ENCODE results near the gene EFNA2. TPM values are rescaled to one million over a fixed set of nuclear protein-coding genes. Genes with fewer than 3 reads are reported as not detected.
"Not testable (repeated sequence)": the region's sequence is repeated elsewhere in the genome, so short reads cannot be mapped to it uniquely, and the experiment has no call there.

Gene EFNA2
- total RNA-seq, 2 experiments from 2014 or later, result not detected

GRCh38 chr19:1243768-1244692 is 41.6 kb upstream of the EFNA2 start:
- ChIA-PET CTCF (interaction anchor here (0.6 to 5.3 kb wide), 37 partner anchors 9 to 381 kb away, joined by 3 to 412 read pairs (median 5); partner anchors contain the start of genes CIRBP, FAM174C, MED16 and NDUFS7), POLR2A (interaction anchor here (0.7 to 6.9 kb wide), 18 partner anchors 9 to 654 kb away, joined by 3 to 266 read pairs (median 4); partner anchors contain the start of genes ARHGAP45, CIRBP, EFNA2 and FAM174C)
- Mint-ChIP-seq H3K36me3 (ENCODE audit: low read depth) (peaks cover 2% of the 10 kb centered on the region), H3K4me1 (peaks cover 38% of the 10 kb centered on the region), H3K27ac (peak overlapping the region; percentile 89), H3K4me3 (peak overlapping the region; percentile 61), H3K27me3 (peaks cover 5% of the 10 kb centered on the region), H3K9me3 (no peaks in the 10 kb centered on the region)
- peak; percentile 88 for DNase-seq

DNA sequence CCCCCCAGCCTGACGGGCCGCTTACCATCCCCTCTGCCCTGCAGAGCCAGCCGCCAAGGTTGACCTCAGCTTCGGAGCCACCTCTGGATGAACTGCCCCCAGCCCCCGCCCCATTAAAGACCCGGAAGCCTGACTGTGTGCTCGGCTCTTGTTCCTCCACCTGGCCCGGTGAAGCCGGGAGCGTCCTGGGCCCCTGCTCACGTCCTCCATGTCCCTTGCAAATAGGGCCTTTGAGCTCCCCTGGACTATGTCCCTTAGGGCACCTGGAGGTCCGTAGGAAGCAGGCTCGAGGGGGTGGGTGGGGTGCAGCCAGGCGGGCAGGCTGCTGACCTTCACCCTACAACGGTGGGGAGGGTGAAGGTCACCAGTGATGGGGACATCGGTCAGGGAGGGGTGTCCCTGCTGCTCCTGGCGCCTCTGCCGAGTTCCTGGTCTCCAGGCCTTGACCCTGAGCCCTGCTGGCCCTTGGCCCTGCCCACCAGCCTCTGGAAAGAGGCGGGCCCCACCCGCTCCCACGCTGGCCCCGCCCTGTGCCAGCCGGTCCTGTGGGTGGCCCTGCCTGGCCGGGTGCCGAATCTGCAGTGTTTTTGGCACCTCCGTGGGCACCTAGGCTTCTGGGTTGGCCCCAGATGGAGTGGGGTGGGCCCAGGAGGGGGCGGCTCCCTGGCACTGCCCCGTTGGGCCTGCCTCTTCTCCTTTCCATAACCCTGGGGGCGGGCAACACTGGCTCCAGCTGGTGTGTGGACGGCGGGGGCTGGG is 40.8 kb upstream of the EFNA2 start:
- no peaks in the 10 kb centered on the region for H3K27me3 Mint-ChIP-seq
- CTCF ChIA-PET, result interaction anchor here (0.6 to 5.3 kb wide), 35 partner anchors 8 to 382 kb away, joined by 3 to 412 read pairs (median 5); partner anchors contain the start of genes CIRBP, FAM174C, MED16 and NDUFS7

DNA sequence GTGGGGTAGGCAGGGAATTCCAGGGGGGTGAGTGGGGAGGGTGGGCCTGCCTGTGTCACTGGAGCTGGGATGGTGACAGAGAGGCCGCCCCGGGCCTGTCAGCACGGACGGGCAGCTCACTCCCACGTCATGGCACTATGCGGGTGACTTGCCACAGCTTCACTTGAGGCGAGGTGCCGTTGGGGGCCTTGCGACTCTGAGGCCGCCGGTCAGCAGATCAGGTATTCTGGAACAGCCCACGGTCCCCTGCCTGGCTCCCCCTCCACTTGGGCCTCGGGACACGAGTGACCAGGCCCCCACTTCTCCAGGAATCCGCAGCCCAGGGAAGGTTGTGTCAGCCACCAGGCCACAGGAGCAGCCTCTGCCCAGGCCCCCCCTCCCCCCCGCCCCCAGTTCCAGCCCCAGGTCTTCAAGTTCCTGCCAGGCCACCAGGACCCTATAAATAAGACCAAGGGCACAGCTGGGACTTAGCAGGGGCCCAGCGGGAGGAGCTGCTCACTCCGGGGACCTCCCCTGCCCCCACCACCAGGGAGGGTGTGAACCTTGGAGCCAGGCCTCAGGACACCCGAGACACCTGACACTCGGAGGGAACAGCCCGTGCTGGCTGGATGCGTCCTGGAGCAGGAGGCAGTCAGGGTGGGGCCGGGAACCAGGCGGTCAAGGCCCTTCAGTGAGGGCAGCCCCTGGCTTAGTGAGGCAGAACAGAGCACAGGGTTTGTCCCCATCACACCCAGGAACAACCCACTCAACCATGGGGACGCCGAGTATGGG is 40.0 kb upstream of the EFNA2 start:
- Mint-ChIP-seq H3K4me1 (peaks cover 36% of the 10 kb centered on the region), H3K4me3 (no peak overlapping the region), H3K27ac (no peak overlapping the region), H3K9me3 (no peaks in the 10 kb centered on the region), H3K27me3 (no peaks in the 10 kb centered on the region), H3K36me3 (ENCODE audit: low read depth) (peaks cover 5% of the 10 kb centered on the region)
- ChIA-PET POLR2A (interaction anchor here (3.7 to 6.9 kb wide), 2 partner anchors 16 to 22 kb away, joined by 27 to 266 read pairs; partner anchors contain the start of gene CIRBP), CTCF (interaction anchor here (1.0 to 5.3 kb wide), 4 partner anchors 19 to 107 kb away, joined by 3 to 412 read pairs (median 18); partner anchors contain the start of genes CIRBP and FAM174C)
- no peak for DNase-seq

More for the DNA sequence above, 40.8 kb upstream of the EFNA2 start:
- DNase-seq, result no peak
- Mint-ChIP-seq H3K4me3 (peak overlapping the region; percentile 61), H3K9me3 (no peaks in the 10 kb centered on the region), H3K36me3 (ENCODE audit: low read depth) (peaks cover 5% of the 10 kb centered on the region), H3K4me1 (peaks cover 38% of the 10 kb centered on the region), H3K27ac (peak overlapping the region; percentile 89)
- POLR2A ChIA-PET, result interaction anchor here (0.7 to 6.9 kb wide), 17 partner anchors 8 to 653 kb away, joined by 3 to 266 read pairs (median 4); partner anchors contain the start of genes ARHGAP45, CIRBP, EFNA2 and FAM174C

DNA sequence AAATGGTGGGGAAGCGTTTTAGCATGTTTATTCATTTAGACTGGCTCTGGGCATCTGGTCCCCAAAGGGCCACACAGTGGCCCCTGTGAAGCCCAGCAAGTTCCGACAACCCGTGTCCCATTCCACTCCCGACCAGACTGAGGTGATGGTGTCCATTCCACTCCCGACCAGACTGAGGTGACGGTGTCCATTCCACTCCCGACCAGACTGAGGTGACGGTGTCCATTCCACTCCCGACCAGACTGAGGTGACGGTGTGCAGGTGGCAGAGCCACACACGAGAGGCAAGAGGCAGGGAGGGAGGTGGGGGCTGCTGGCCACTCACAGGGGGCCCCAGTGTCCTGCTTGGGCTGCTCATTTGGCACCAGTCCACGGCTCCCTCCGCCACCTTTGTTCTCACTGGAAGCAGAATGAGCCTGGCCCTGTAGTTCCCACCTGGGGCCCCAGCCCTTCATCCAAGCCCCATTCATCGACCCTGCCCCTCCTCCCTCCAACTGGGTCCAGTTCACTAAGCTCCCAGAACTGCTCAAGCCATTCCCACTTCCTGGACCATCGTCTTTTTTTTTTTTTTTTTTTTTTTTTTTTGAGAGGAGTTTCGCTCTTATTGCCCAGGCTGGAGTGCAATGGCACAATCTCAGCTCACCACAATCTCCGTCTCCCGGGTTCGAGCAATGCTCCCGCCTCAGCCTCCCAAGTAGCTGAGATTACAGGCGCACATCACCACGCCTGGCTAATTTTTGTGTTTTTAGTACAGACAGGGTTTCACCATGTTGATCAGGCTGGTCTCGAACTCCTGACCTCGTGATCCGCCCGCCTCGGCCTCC is 39.2 kb upstream of the EFNA2 start:
- not testable (repeated sequence) for DNase-seq; H3K9me3 Mint-ChIP-seq; H3K27me3 Mint-ChIP-seq; H3K36me3 Mint-ChIP-seq (ENCODE audit: low read depth); H3K27ac Mint-ChIP-seq; H3K4me3 Mint-ChIP-seq
- H3K4me1 Mint-ChIP-seq, result peaks cover 28% of the 10 kb centered on the region
- CTCF ChIA-PET, result interaction anchor here (0.7 to 5.3 kb wide), 2 partner anchors 18 to 269 kb away, joined by 3 to 412 read pairs; partner anchors contain the start of gene CIRBP
- POLR2A ChIA-PET, result interaction anchor here (3.7 to 6.9 kb wide), 2 partner anchors 15 to 21 kb away, joined by 27 to 266 read pairs; partner anchors contain the start of gene CIRBP

DNA sequence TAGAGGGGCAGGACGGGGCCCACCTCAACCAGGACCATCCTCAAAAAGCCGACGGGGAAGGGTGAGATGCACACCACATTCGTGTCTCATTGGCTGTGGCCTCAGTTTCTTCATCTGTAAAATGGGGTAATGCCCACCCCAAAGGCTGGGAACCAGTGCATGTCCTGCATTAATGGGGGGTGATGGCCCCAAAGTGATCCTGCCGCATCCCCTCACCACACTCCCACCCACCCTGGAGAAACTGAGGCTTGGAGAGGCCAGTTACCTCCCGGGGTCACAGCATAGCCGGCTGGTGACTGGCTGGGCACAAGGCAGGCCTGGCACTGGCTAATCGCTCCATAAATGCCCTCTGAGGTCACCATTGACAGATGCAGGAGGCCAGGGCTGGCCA is 37.9 kb upstream of the EFNA2 start:
- peaks cover 17% of the 10 kb centered on the region for H3K36me3 Mint-ChIP-seq (ENCODE audit: low read depth)
- peak overlapping the region; percentile 54 for H3K27ac Mint-ChIP-seq
- DNase-seq, result no peak
- H3K27me3 Mint-ChIP-seq, result no peaks in the 10 kb centered on the region
- no peaks in the 10 kb centered on the region for H3K9me3 Mint-ChIP-seq
- CTCF ChIA-PET, result interaction anchor here (5.3 kb wide), 1 partner anchor 17 kb away, joined by 412 read pairs; the partner anchor contains the start of gene CIRBP
- POLR2A ChIA-PET, result interaction anchor here (1.6 kb wide), 1 partner anchor 19 kb away, joined by 12 read pairs; no protein-coding TSS in a partner anchor
- no peak overlapping the region for H3K4me3 Mint-ChIP-seq
- peaks cover 19% of the 10 kb centered on the region for H3K4me1 Mint-ChIP-seq

DNA sequence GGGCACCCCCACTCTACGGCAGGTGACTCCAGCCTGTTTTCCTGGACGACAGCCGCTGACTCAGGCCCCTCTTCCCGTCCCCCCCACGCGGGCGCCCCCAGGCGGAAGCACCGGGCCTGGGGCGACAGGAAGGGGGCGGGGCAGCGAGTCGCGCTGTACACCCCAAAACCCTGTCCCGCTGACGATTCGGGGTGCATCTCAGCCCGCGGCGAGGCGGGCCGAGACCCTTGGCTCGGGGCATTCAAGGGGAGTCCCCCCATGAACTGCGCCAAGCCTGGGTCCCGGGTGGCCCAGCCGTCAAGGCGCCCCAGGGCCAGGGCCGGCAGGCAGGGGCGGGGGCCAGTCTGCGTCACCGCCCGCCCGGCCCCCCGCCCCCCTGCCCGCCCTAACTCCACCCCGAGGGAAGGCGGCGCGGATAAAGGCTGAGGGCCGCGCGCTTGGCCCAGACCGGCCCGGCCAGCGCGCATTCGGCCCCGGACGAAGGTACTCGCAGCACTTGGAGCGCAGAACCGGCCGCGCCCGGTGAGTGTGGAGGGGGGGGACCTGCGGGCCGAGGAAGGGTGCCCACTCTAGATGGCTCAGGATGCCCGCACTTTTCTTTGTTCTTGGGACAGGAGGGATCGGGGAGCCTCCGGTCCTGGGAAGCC is 37.4 kb upstream of the EFNA2 start, which contains the start of gene MIDN:
MIDN (plus strand) TSS at position 445 of the 647 bp plus-strand sequence. CDS start 1,714 bp downstream, outside the sequence.
- H3K27me3 Mint-ChIP-seq, result no peaks in the 10 kb centered on the region
- H3K4me1 Mint-ChIP-seq, result peaks cover 15% of the 10 kb centered on the region
- peak within 1 kb of the TSS; percentile 84 for H3K27ac Mint-ChIP-seq
- DNase-seq, result peak; percentile 75
- peaks cover 19% of the 10 kb centered on the region for H3K36me3 Mint-ChIP-seq (ENCODE audit: low read depth)
- ChIA-PET CTCF (interaction anchor here (0.5 to 1.0 kb wide), 2 partner anchors 18 to 158 kb away, joined by 3 to 4 read pairs; no protein-coding TSS in a partner anchor), POLR2A (interaction anchor here (1.0 to 1.6 kb wide), 5 partner anchors 12 to 227 kb away, joined by 3 to 12 read pairs (median 3); partner anchors contain the start of genes CIRBP, RNU6-2 and TMEM259)
- H3K9me3 Mint-ChIP-seq, result no peaks in the 10 kb centered on the region
- peak within 1 kb of the TSS; percentile 78 for H3K4me3 Mint-ChIP-seq

DNA sequence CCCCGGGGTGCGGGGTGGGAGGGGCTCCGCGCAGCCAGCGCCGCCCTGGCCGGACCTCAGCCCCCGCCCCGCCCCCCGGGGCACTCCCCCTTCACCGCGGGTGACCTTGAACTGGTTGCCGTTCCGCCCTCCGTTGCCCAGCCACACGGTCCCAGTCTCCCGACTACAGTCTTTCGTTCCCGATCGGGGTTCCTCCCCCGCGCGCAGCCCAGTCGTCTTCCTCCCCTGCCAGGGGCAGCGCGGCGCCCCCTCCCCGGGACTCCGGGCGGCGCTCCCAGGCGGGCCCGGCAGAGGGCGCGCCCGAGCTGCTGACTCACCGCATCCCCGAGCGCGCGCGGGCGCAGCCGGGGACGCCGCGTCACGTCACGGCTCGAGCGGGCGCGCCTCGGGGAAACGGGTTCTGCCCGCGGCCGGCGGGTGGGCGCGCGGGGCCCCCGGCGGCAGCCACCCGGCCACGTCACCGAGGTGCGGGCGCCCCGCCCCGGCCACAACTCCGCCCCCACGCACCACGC is 36.8 kb upstream of the EFNA2 start:
- ChIA-PET POLR2A (interaction anchor here (1.0 to 1.6 kb wide), 5 partner anchors 12 to 228 kb away, joined by 3 to 12 read pairs (median 3); partner anchors contain the start of genes CIRBP, RNU6-2 and TMEM259), CTCF (interaction anchor here (0.5 to 1.0 kb wide), 2 partner anchors 17 to 159 kb away, joined by 3 to 4 read pairs; no protein-coding TSS in a partner anchor)
- Mint-ChIP-seq H3K27ac (peak overlapping the region; percentile 84), H3K9me3 (no peaks in the 10 kb centered on the region), H3K4me1 (peaks cover 14% of the 10 kb centered on the region), H3K4me3 (peak overlapping the region; percentile 78), H3K27me3 (no peaks in the 10 kb centered on the region), H3K36me3 (ENCODE audit: low read depth) (peaks cover 23% of the 10 kb centered on the region)
- DNase-seq, result peak; percentile 84

DNA sequence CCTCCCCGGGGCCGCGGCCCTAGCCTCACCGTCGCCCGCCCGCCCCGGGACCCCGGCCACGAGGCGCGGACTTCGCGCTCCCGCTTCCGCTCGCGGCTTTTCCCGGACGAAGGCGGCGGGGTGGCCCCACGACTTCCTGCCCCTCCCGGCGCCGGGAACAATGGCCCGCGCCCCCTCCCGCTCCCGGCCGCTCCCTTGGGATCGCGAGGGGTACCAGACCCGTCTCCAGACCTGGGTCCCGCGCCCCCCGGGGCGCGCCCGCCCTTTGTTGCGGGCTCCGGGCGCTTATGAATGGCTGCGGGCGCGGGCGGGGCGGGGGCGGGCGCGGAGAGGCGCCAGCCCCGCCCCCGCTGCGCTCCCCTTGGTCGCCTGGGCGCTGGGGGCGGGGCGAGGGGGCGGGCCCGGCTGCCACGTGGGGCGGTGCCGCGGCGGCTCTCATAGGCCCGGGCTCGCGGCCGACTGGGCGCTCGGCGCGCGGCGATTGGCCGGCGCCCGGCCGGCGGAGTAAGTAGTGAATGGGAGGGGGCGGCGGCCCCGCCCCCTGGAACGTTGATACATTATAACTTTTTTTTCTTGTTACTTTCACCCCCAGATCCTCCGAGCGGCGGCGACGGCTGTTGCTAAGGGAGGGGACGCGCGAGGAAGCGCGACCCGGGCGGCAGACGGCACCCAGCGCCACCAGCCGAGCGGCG is 36.2 kb upstream of the EFNA2 start:
- H3K36me3 Mint-ChIP-seq (ENCODE audit: low read depth), result peaks cover 24% of the 10 kb centered on the region
- POLR2A ChIA-PET, result interaction anchor here (0.6 to 1.6 kb wide), 9 partner anchors 8 to 228 kb away, joined by 3 to 12 read pairs (median 3); partner anchors contain the start of genes ATP5F1D, CIRBP, RNU6-2 and TMEM259
- H3K4me1 Mint-ChIP-seq, result peaks cover 16% of the 10 kb centered on the region
- peak; percentile 97 for DNase-seq
- CTCF ChIA-PET, result interaction anchor here (1.0 kb wide), 1 partner anchor 17 kb away, joined by 3 read pairs; no protein-coding TSS in a partner anchor
- H3K4me3 Mint-ChIP-seq, result peak overlapping the region; percentile 80
- H3K27ac Mint-ChIP-seq, result peak overlapping the region; percentile 82
- no peaks in the 10 kb centered on the region for H3K27me3 Mint-ChIP-seq
- H3K9me3 Mint-ChIP-seq, result no peaks in the 10 kb centered on the region

DNA sequence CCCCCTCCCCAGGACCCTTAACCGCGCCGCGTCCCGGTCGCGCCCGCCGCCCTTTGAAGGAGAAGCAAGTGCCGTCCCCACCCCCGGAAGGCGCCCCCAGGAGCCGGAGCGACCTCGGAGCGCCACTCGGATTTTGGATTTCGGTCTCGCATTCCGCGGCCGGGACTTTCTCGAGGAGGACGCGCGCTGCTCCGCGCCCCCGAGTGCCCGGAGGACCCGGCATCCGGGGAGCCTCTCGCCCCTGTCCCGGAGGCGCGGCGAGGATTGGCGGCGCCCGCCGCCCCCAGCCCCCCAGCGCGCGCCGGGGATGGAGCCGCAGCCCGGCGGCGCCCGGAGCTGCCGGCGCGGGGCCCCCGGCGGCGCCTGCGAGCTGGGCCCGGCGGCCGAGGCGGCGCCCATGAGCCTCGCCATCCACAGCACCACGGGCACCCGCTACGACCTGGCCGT is 35.7 kb upstream of the EFNA2 start:
- H3K27ac Mint-ChIP-seq, result peak overlapping the region; percentile 82
- ChIA-PET CTCF (no interaction called here), POLR2A (interaction anchor here (0.6 to 1.0 kb wide), 4 partner anchors 9 to 229 kb away, joined by 3 to 10 read pairs (median 3); partner anchors contain the start of genes ATP5F1D, CIRBP and RNU6-2)
- no peaks in the 10 kb centered on the region for H3K27me3 Mint-ChIP-seq
- peaks cover 17% of the 10 kb centered on the region for H3K4me1 Mint-ChIP-seq
- H3K9me3 Mint-ChIP-seq, result no peaks in the 10 kb centered on the region
- H3K36me3 Mint-ChIP-seq (ENCODE audit: low read depth), result peaks cover 28% of the 10 kb centered on the region
- DNase-seq, result no peak
- peak overlapping the region; percentile 80 for H3K4me3 Mint-ChIP-seq
